ENCODE data around the gene NINJ1.
"Not testable (repeated sequence)": the region's sequence is repeated elsewhere in the genome, so short reads cannot be mapped to it uniquely, and the experiment has no call there.

NINJ1 gene

GRCh38 chr9:93148721-93149120, 14.7 kb upstream of the NINJ1 start:
- no peak overlapping the region for H3K4me3 ChIP-seq (ENCODE audit: low read length)
- no peak for TF ChIP-seq ZNF274 (IDR thresholded peaks at IDR 0.05; ENCODE audit: low read depth, low read length)

GRCh38 chr9:93147632-93148031, 13.6 kb upstream of the NINJ1 start:
- no peak overlapping the region for H3K4me3 ChIP-seq (ENCODE audit: low read length)
- no peak for TF ChIP-seq ZNF274 (IDR thresholded peaks at IDR 0.05; ENCODE audit: low read depth, low read length)

- H3K4me3 ChIP-seq (ENCODE audit: low read length): not testable (repeated sequence)
Observed at GRCh38 chr9:93146696-93147095, 12.6 kb upstream of the NINJ1 start.

- TF ChIP-seq ZNF274 (IDR thresholded peaks at IDR 0.05; ENCODE audit: low read depth, low read length): no peak
- no peak overlapping the region for H3K4me3 ChIP-seq (ENCODE audit: low read length)
Observed at GRCh38 chr9:93143830-93144530, 9.9 kb upstream of the NINJ1 start.

- no peak for TF ChIP-seq ZNF274 (IDR thresholded peaks at IDR 0.05; ENCODE audit: low read depth, low read length)
- H3K4me3 ChIP-seq (ENCODE audit: low read length): no peak overlapping the region
Observed at GRCh38 chr9:93141771-93142483, 7.9 kb upstream of the NINJ1 start.

GRCh38 chr9:93139365-93140182, 5.5 kb upstream of the NINJ1 start:
- H3K4me3 ChIP-seq (ENCODE audit: low read length): no peak overlapping the region

GRCh38 chr9:93138171-93138764, 4.2 kb upstream of the NINJ1 start:
- no peak overlapping the region for H3K4me3 ChIP-seq (ENCODE audit: low read length)
- TF ChIP-seq ZNF274 (IDR thresholded peaks at IDR 0.05; ENCODE audit: low read depth, low read length): no peak

More at GRCh38 chr9:93139365-93140182, 5.5 kb upstream of the NINJ1 start:
- no peak for TF ChIP-seq ZNF274 (IDR thresholded peaks at IDR 0.05; ENCODE audit: low read depth, low read length)

GRCh38 chr9:93137362-93137761, 3.3 kb upstream of the NINJ1 start:
- no peak overlapping the region for H3K4me3 ChIP-seq (ENCODE audit: low read length)
- TF ChIP-seq ZNF274 (IDR thresholded peaks at IDR 0.05; ENCODE audit: low read depth, low read length): no peak

GRCh38 chr9:93136011-93136440, 2.0 kb upstream of the NINJ1 start:
- no peak for TF ChIP-seq ZNF274 (IDR thresholded peaks at IDR 0.05; ENCODE audit: low read depth, low read length)
- H3K4me3 ChIP-seq (ENCODE audit: low read length): no peak overlapping the region

GRCh38 chr9:93134740-93135444, 841 bp upstream of the NINJ1 start:
- H3K4me3 ChIP-seq (ENCODE audit: low read length): peak overlapping the region; percentile 68; the same call in 1 of the 2 replicates
- no peak for TF ChIP-seq ZNF274 (IDR thresholded peaks at IDR 0.05; ENCODE audit: low read depth, low read length)

GRCh38 chr9:93133681-93134014, 403 bp downstream of the NINJ1 start:
- no peak for TF ChIP-seq ZNF274 (IDR thresholded peaks at IDR 0.05; ENCODE audit: low read depth, low read length)
- peak overlapping the region; percentile 68 for H3K4me3 ChIP-seq (ENCODE audit: low read length)

GRCh38 chr9:93132946-93133680, 938 bp downstream of the NINJ1 start:
- no peak for TF ChIP-seq ZNF274 (IDR thresholded peaks at IDR 0.05; ENCODE audit: low read depth, low read length)
- peak overlapping the region; percentile 68 for H3K4me3 ChIP-seq (ENCODE audit: low read length)

GRCh38 chr9:93132287-93132927, 1.6 kb downstream of the NINJ1 start:
- no peak overlapping the region for H3K4me3 ChIP-seq (ENCODE audit: low read length)
- no peak for TF ChIP-seq ZNF274 (IDR thresholded peaks at IDR 0.05; ENCODE audit: low read depth, low read length)
